Endothelial cell of umbilical vein (primary cell): ENCODE measurements around the gene AFG3L2. TPM values are rescaled to one million over a fixed set of nuclear protein-coding genes. Genes with fewer than 3 reads are reported as not detected.
"Not testable (repeated sequence)": the region's sequence is repeated elsewhere in the genome, so short reads cannot be mapped to it uniquely, and the experiment has no call there.

Source experiments
- BruUV-seq: library from RNA; stranded (reverse); fragments of 400-500 nt; replicated peaks from 2 replicates; lab custom pipeline; 2021; lab: Mats Ljungman, UMichigan
- CTCF ChIA-PET: fragments of 300-600, 350-600 bp; sonication (Branson Sonifier 250); formaldehyde crosslinking; loops from one replicate; lab custom pipeline; 2021; ENCODE audit warnings: antibody characterized with exemption, inconsistent platforms; lab: Charles Lee
- POLR2A ChIA-PET: fragments of 300-600, 350-600 bp; sonication (Branson Sonifier 250); formaldehyde crosslinking; loops from one replicate; lab custom pipeline; 2021; ENCODE audit warnings: antibody characterized with exemption, inconsistent platforms; lab: Charles Lee
- DNase-seq: peaks from one replicate; pipeline ENCODE4 v3.0.0-alpha.2; 2011; ENCODE audit warnings: low read depth, low spot score
- FAIRE-seq: peaks from 2 replicates; lab custom pipeline; 2011; peaks lifted over from hg19 to GRCh38; lab: Jason Lieb, UNC
- H2AFZ ChIP-seq: 2 replicates; pipeline ENCODE4 v1.6.0; 2012; ENCODE audit warnings: low read depth, low read length, control low read depth, inconsistent platforms
- H3K27ac ChIP-seq: 2 replicates; pipeline ENCODE4 v1.5.1; 2011; ENCODE audit warnings: low read depth, mild to moderate bottlenecking, control low read depth, low read length, moderate library complexity; ENCODE audit not compliant: insufficient read depth
- H3K27me3 ChIP-seq, 2 experiments: 2 replicates each; pipeline versions ENCODE4 v1.6.0 to v1.6.1; 2011; ENCODE audit warnings: low read length in 2 of 2, mixed read lengths in 1 of 2; ENCODE audit not compliant: control insufficient read depth in 2 of 2, insufficient read depth in 2 of 2
- H3K36me3 ChIP-seq, 2 experiments: 2 replicates in 1 of 2; 3 replicates in 1 of 2; pipeline ENCODE4 v1.5.1; 2011; ENCODE audit warnings: low read length in 2 of 2, mild to moderate bottlenecking in 1 of 2, moderate library complexity in 1 of 2; ENCODE audit not compliant: control insufficient read depth in 2 of 2, insufficient read depth in 2 of 2; ENCODE audit errors: extremely low read depth in 1 of 2
- H3K4me1 ChIP-seq: 3 replicates; pipeline ENCODE4 v1.5.1; 2011; ENCODE audit warnings: mild to moderate bottlenecking, low read length; ENCODE audit not compliant: control insufficient read depth, insufficient read depth; ENCODE audit errors: extremely low read depth
- H3K4me2 ChIP-seq: 2 replicates; pipeline ENCODE4 v1.6.1; 2011; ENCODE audit warnings: low read length, control low read depth, mixed read lengths; ENCODE audit not compliant: insufficient read depth
- H3K4me3 ChIP-seq, 3 experiments: fragments of 200-600 bp in 1 of 3; sonication (generic), shearing (Covaris generic) in 1 of 3; replicated peaks in 1 of 3; 2 replicates each; pipeline ENCODE4 v1.5.1; 2011 to 2016; ENCODE audit warnings: control low read depth in 3 of 3, low read length in 3 of 3, mild to moderate bottlenecking in 2 of 3, inconsistent platforms in 1 of 3, low read depth in 1 of 3, moderate library complexity in 1 of 3; ENCODE audit not compliant: insufficient read depth in 1 of 3
- H3K79me2 ChIP-seq: 2 replicates; pipeline ENCODE4 v1.6.0; 2012; ENCODE audit warnings: low read length, inconsistent platforms; ENCODE audit not compliant: control insufficient read depth, insufficient read depth
- H3K9ac ChIP-seq: replicated peaks from 2 replicates; pipeline ENCODE3; 2011; ENCODE audit warnings: low read length, control low read depth; ENCODE audit not compliant: insufficient read depth; ENCODE audit errors: extremely low read depth
- H3K9me1 ChIP-seq: replicated peaks from 3 replicates; pipeline ENCODE4 v1.6.0; 2011; ENCODE audit warnings: mild to moderate bottlenecking, low read length; ENCODE audit not compliant: control insufficient read depth, insufficient read depth; ENCODE audit errors: extremely low read depth
- H3K9me3 ChIP-seq: replicated peaks from 2 replicates; pipeline ENCODE4 v1.5.1; 2012; ENCODE audit warnings: low read length, inconsistent platforms; ENCODE audit not compliant: control insufficient read depth, insufficient read depth
- H4K20me1 ChIP-seq: replicated peaks from 2 replicates; pipeline ENCODE3; 2011; ENCODE audit warnings: mild to moderate bottlenecking, low read length; ENCODE audit not compliant: control insufficient read depth, insufficient read depth; ENCODE audit errors: extremely low read depth
- CTCF ChIP-seq, 2 donors: IDR thresholded peaks; 1 replicate in 1 of 2; 2 replicates in 1 of 2; pipeline ENCODE4 v1.5.1; 2011; ENCODE audit warnings: low read length in 2 of 2, mild to moderate bottlenecking in 2 of 2, moderate library complexity in 2 of 2, control low read depth in 1 of 2, inconsistent platforms in 1 of 2, low read depth in 1 of 2; ENCODE audit not compliant: insufficient read depth in 1 of 2; ENCODE audit errors: extremely low read depth in 1 of 2
- EZH2 ChIP-seq: IDR thresholded peaks from 2 replicates; pipeline ENCODE4 v1.6.1; 2012; ENCODE audit warnings: borderline replicate concordance, low read depth, mild to moderate bottlenecking, moderate library complexity, low read length, inconsistent platforms; ENCODE audit not compliant: severe bottlenecking
- FOS ChIP-seq: IDR thresholded peaks from 2 replicates; pipeline ENCODE4 v1.6.1; 2011; ENCODE audit warnings: mild to moderate bottlenecking, low read length, moderate library complexity, borderline replicate concordance; ENCODE audit not compliant: insufficient read depth
- GATA2 ChIP-seq: IDR thresholded peaks from 2 replicates; pipeline ENCODE4 v1.7.0; 2011; ENCODE audit warnings: low read depth, mild to moderate bottlenecking, moderate library complexity, mixed read lengths, low read length; ENCODE audit not compliant: insufficient read length, insufficient read depth
- JUN ChIP-seq: IDR thresholded peaks from 2 replicates; pipeline ENCODE4 v1.6.1; 2011; ENCODE audit warnings: borderline replicate concordance, low read depth; ENCODE audit not compliant: insufficient read length, insufficient read depth
- MAX ChIP-seq: IDR thresholded peaks from 2 replicates; pipeline ENCODE4 v1.6.1; 2011; ENCODE audit not compliant: insufficient read depth, insufficient read length
- MYC ChIP-seq: IDR thresholded peaks from one replicate; pipeline ENCODE4 v1.6.1; 2011; ENCODE audit warnings: mild to moderate bottlenecking, low read depth, low read length
- POLR2A ChIP-seq: IDR thresholded peaks from 2 replicates; pipeline ENCODE4 v1.6.1; 2012; ENCODE audit warnings: low read depth, mild to moderate bottlenecking, control low read depth, low read length
- POLR2AphosphoS5 ChIP-seq: IDR thresholded peaks from 2 replicates; pipeline ENCODE4 v1.6.1; 2012; ENCODE audit warnings: low read depth, mild to moderate bottlenecking, control low read depth, low read length, moderate library complexity; ENCODE audit not compliant: insufficient read depth
- dilution Hi-C: fragments of 300-500 bp; cut with MboI; formaldehyde crosslinking; loops from one replicate; pipeline ENCODE4 v1.15.0; 2019; ENCODE audit warnings: low sequenced_read_pairs; ENCODE audit not compliant: extremely low pct_ligation_motif_present
- intact Hi-C: fragments of 100-400 bp; cut with micrococcal nuclease; formaldehyde crosslinking; loops from one replicate; pipeline ENCODE4 v1.10.0; 2022
- polyA plus RNA-seq, 4 experiments: library from polyadenylated mRNA; depleted of rRNA in 3 of 4; stranded (reverse) in 3 of 4; unstranded in 1 of 4; fragments of >200 nt; gene quantifications; 2 replicates each; pipeline versions ENCODE4 v1.2.1 to v1.2.3, GENCODE V29; 2011 to 2012; ENCODE audit warnings: missing spikeins in 1 of 4
- total RNA-seq: library from RNA; stranded (reverse); gene quantifications from 2 replicates; pipeline ENCODE4 v1.2.3, GENCODE V29; 2021

The AFG3L2 gene
- total and polyA plus RNA-seq, 2 donors (not counting 3 experiments of a cell fraction or from before 2014, with no cell fraction given) = 19.3 to 42.4 TPM

GRCh38 chr18:12384261-12384660 is 7.2 kb upstream of the AFG3L2 start:
- no peaks in the 10 kb centered on the region for H4K20me1 ChIP-seq
- no peak overlapping the region for H3K4me3 ChIP-seq
- no peak overlapping the region for H2AFZ ChIP-seq
- no peaks in the 10 kb centered on the region for H3K9me3 ChIP-seq
- CTCF ChIA-PET = interaction anchor here (0.5 to 1.1 kb wide), 2 partner anchors 8 to 21 kb away, joined by 3 read pairs; no protein-coding TSS in a partner anchor
- H3K4me2 ChIP-seq = no peak overlapping the region
- TF ChIP-seq FOS (no peak), MAX (no peak), MYC (no peak), POLR2A (no peak), EZH2 (no peak), CTCF (IDR thresholded peaks at IDR 0.05; ENCODE audit: extremely low read depth in 1 of 2, insufficient read depth in 1 of 2, low read depth in 1 of 2, low read length in 2 of 2) (no peak), JUN (no peak), GATA2 (no peak), POLR2AphosphoS5 (no peak)
- intact Hi-C loops (no loop called here), dilution Hi-C loops (no loop called here)
- no peak overlapping the region for H3K27ac ChIP-seq
- H3K27me3 ChIP-seq = no peaks in the 10 kb centered on the region
- no peak overlapping the region for H3K9ac ChIP-seq
- no TSS peak for BruUV-seq
- DNase-seq = no peak
- H3K36me3 ChIP-seq = no peaks in the 10 kb centered on the region
- H3K79me2 ChIP-seq = no peaks in the 10 kb centered on the region
- no peaks in the 10 kb centered on the region for H3K9me1 ChIP-seq
- POLR2A ChIA-PET = no interaction called here
- H3K4me1 ChIP-seq = no peaks in the 10 kb centered on the region
- FAIRE-seq = no peak

- H3K4me1 ChIP-seq, H3K9ac ChIP-seq, intact Hi-C loops, H3K4me2 ChIP-seq, H3K9me1 ChIP-seq, H3K36me3 ChIP-seq, H3K27ac ChIP-seq, POLR2A ChIA-PET, H3K79me2 ChIP-seq, H3K4me3 ChIP-seq, FAIRE-seq, H3K9me3 ChIP-seq, H4K20me1 ChIP-seq, BruUV-seq, dilution Hi-C loops, H2AFZ ChIP-seq, DNase-seq, H3K27me3 ChIP-seq: not testable (repeated sequence)
- CTCF ChIA-PET = interaction anchor here (1.1 kb wide), 1 partner anchor 8 kb away, joined by 3 read pairs; no protein-coding TSS in a partner anchor
These were observed 6.7 kb upstream of the AFG3L2 start for GRCh38 chr18:12383759-12384158.
